Trophoblast cell (in vitro differentiated cells and primary cell): ENCODE results near the gene ADAMTSL1.

Experiments
- DNase-seq, 2 donors: peaks; one replicate each; pipeline ENCODE4 v3.0.0-alpha.2; 2016
- H2AFZ ChIP-seq: 2 replicates; pipeline ENCODE4 v1.6.1; 2013; ENCODE audit warnings: low read length, moderate library complexity, mild to moderate bottlenecking; ENCODE audit not compliant: insufficient read depth, poor library complexity
- H2AK5ac ChIP-seq: 2 replicates; pipeline ENCODE4 v1.6.1; 2013; ENCODE audit warnings: mild to moderate bottlenecking, low read length
- H2BK120ac ChIP-seq: 2 replicates; pipeline ENCODE4 v1.6.1; 2013; ENCODE audit warnings: low read length, mild to moderate bottlenecking, moderate library complexity; ENCODE audit not compliant: insufficient read depth, poor library complexity
- H2BK12ac ChIP-seq: 2 replicates; pipeline ENCODE4 v1.6.1; 2013; ENCODE audit warnings: mild to moderate bottlenecking, low read length, moderate library complexity
- H2BK5ac ChIP-seq: 2 replicates; pipeline ENCODE4 v1.6.1; 2013; ENCODE audit warnings: low read length, low read depth, moderate library complexity, mild to moderate bottlenecking; ENCODE audit not compliant: poor library complexity
- H3K14ac ChIP-seq: 2 replicates; pipeline ENCODE4 v1.6.1; 2013; ENCODE audit warnings: mild to moderate bottlenecking, low read length
- H3K18ac ChIP-seq: 2 replicates; pipeline ENCODE4 v1.6.1; 2013; ENCODE audit warnings: mild to moderate bottlenecking, low read length
- H3K23ac ChIP-seq: 2 replicates; pipeline ENCODE4 v1.6.1; 2013; ENCODE audit warnings: low read length
- H3K27ac ChIP-seq: 2 replicates; pipeline ENCODE4 v1.5.1; 2013; ENCODE audit warnings: low read depth, mild to moderate bottlenecking, inconsistent platforms, low read length, moderate library complexity
- H3K27me3 ChIP-seq: 2 replicates; pipeline ENCODE4 v1.6.1; 2013; ENCODE audit warnings: inconsistent platforms, mild to moderate bottlenecking, low read length, moderate library complexity; ENCODE audit not compliant: insufficient read depth
- H3K36me3 ChIP-seq, 2 experiments: 1 replicate in 1 of 2; 2 replicates in 1 of 2; pipeline ENCODE4 v1.6.1; 2013; ENCODE audit warnings: low read length in 2 of 2, mild to moderate bottlenecking in 2 of 2, moderate library complexity in 1 of 2; ENCODE audit not compliant: insufficient read depth in 2 of 2, control insufficient read depth in 1 of 2
- H3K4ac ChIP-seq: 2 replicates; pipeline ENCODE4 v1.6.1; 2013; ENCODE audit warnings: low read depth, mild to moderate bottlenecking, low read length, moderate library complexity
- H3K4me1 ChIP-seq, 2 experiments: 1 replicate in 1 of 2; 2 replicates in 1 of 2; pipeline ENCODE4 v1.6.1; 2013; ENCODE audit warnings: low read length in 2 of 2, mild to moderate bottlenecking in 2 of 2, moderate library complexity in 1 of 2; ENCODE audit not compliant: insufficient read depth in 2 of 2, control insufficient read depth in 1 of 2
- H3K4me2 ChIP-seq: 2 replicates; pipeline ENCODE4 v1.6.1; 2013; ENCODE audit warnings: inconsistent platforms, mild to moderate bottlenecking, low read length, moderate library complexity
- H3K4me3 ChIP-seq: 2 replicates; pipeline ENCODE4 v1.5.1; 2013; ENCODE audit warnings: mild to moderate bottlenecking, low read depth, low read length, inconsistent platforms
- H3K79me1 ChIP-seq: one replicate; pipeline ENCODE4 v1.6.1; 2013; ENCODE audit warnings: low read length
- H3K79me2 ChIP-seq: 2 replicates; pipeline ENCODE4 v1.6.1; 2013; ENCODE audit warnings: low read length, mild to moderate bottlenecking; ENCODE audit not compliant: control insufficient read depth, insufficient read depth, poor library complexity
- H3K9ac ChIP-seq: 2 replicates; pipeline ENCODE4 v1.6.1; 2013; ENCODE audit warnings: mild to moderate bottlenecking, low read length
- H3K9me3 ChIP-seq: 2 replicates; pipeline ENCODE4 v1.6.1; 2013; ENCODE audit warnings: low read depth, mild to moderate bottlenecking, control low read depth, inconsistent platforms, low read length; ENCODE audit not compliant: insufficient read depth
- H4K12ac ChIP-seq: 2 replicates; pipeline ENCODE4 v1.6.1; 2013; ENCODE audit warnings: low read depth, mild to moderate bottlenecking, low read length, moderate library complexity
- H4K8ac ChIP-seq: 2 replicates; pipeline ENCODE4 v1.6.1; 2013; ENCODE audit warnings: low read depth, mild to moderate bottlenecking, low read length, moderate library complexity
- H4K91ac ChIP-seq: one replicate; pipeline ENCODE4 v1.6.1; 2013; ENCODE audit warnings: low read depth, mild to moderate bottlenecking, low read length, moderate library complexity
- WGBS: extraction: QIAGEN DNeasy Blood & Tissue Kit; methylation state at CpG from one replicate; pipeline ENCODE4 v1.1.7; 2013; ENCODE audit warnings: missing lambda C conversion rate; ENCODE audit not compliant: insufficient read length, insufficient coverage; ENCODE audit errors: extremely low coverage; 5-methylcytosine and 5-hydroxymethylcytosine counted together

The ADAMTSL1 gene

DNA sequence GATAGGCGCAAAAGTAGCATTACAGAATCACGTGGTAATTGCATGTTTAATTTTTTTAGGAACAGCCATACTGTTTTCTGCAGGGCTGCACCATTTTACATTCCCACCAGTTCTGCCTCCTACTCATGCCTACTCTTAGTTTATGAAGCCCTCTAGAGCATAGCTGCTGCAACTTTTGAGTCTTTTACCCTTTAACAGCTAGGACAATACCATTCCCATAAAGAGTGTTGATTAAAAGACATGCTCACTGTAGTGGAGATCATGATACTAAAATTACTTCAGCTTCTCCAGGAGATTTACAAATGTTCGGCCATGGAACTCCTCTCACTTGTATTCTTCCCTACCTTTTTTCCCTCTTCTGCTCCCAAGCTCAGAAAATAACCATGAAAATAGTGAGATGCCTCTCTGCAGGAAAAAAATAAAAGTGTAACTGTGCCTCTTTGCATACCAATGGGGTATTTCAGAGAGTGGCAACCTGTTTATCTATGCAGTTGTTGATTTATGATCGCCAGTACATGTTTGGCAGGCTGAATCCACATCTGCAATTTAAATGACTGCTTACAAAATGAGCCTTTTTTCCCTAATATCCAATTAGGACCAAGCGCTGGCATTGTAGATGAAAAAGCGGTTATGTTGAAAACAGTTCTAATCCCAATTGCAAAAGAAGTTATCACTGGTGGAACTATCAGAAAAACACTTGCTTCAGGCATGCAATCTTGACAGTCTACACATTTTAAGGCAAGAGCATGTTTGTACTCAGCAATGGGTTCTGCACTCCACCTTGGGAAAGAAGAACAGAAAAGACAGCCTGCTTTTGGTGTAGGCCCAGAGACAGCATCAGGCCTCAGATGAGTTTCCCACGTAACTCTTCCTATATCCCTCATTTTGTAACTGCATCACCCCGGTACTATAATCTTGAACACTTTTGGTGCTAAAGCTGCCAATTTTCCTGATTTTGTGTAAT, 131.1 kb downstream of the ADAMTSL1 start:
- no peak overlapping the region for H4K8ac ChIP-seq
- no CpG with 5 or more reads among the region's 8 CpGs for WGBS
- H2AFZ ChIP-seq = no peak overlapping the region
- H3K4me2 ChIP-seq = no peak overlapping the region
- no peak overlapping the region for H3K27ac ChIP-seq
- H2BK5ac ChIP-seq = no peak overlapping the region
- no peak overlapping the region for H2BK12ac ChIP-seq
- H3K18ac ChIP-seq = no peak overlapping the region
- no peak overlapping the region for H3K9ac ChIP-seq
- no peaks in the 10 kb centered on the region for H3K9me3 ChIP-seq
- H3K14ac ChIP-seq = no peak overlapping the region
- no peak overlapping the region for H4K12ac ChIP-seq
- H4K91ac ChIP-seq = no peak overlapping the region
- no peaks in the 10 kb centered on the region for H3K27me3 ChIP-seq
- no peak for DNase-seq
- no peaks in the 10 kb centered on the region for H3K79me2 ChIP-seq
- no peaks in the 10 kb centered on the region for H3K79me1 ChIP-seq
- H3K23ac ChIP-seq = no peak overlapping the region
- no peak overlapping the region for H2BK120ac ChIP-seq
- no peak overlapping the region for H3K4me3 ChIP-seq
- H2AK5ac ChIP-seq = no peak overlapping the region
- H3K36me3 ChIP-seq = no peaks in the 10 kb centered on the region
- no peaks in the 10 kb centered on the region for H3K4me1 ChIP-seq
- H3K4ac ChIP-seq = no peak overlapping the region

DNA sequence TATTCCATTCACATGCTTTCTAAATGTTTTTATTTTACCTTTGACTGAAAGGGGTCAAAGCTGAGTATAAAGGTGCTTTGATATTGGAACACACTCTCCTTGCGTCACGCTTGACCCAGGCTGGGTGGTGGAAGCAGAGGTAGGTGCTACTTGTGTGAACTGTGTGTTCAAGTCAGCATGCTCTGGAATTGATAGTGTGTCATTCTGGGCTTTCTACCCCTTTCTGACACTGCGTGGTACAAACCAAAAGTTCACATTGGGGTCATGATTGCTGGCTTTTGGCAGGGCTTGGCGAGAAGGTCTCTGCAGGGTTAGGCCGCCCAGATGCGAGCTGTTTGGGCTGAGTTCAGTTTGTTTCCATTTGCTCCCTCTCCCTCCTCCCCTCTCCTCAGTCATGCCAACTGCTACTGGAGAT, 131.8 kb downstream of the ADAMTSL1 start:
- Histone ChIP-seq H3K9ac (no peak overlapping the region), H3K4me2 (no peak overlapping the region), H3K14ac (no peak overlapping the region), H4K12ac (no peak overlapping the region), H3K9me3 (no peaks in the 10 kb centered on the region), H3K4me1 (no peaks in the 10 kb centered on the region), H2BK5ac (no peak overlapping the region), H3K36me3 (no peaks in the 10 kb centered on the region), H2AFZ (no peak overlapping the region), H4K91ac (no peak overlapping the region), H2AK5ac (no peak overlapping the region), H3K4me3 (no peak overlapping the region), H2BK120ac (no peak overlapping the region), H4K8ac (no peak overlapping the region), H3K79me1 (no peaks in the 10 kb centered on the region), H3K27ac (no peak overlapping the region), H3K18ac (no peak overlapping the region), H3K27me3 (no peaks in the 10 kb centered on the region), H2BK12ac (no peak overlapping the region), H3K23ac (no peak overlapping the region), H3K4ac (no peak overlapping the region), H3K79me2 (no peaks in the 10 kb centered on the region)
- whole genome bisulfite sequencing = no CpG with 5 or more reads among the region's 6 CpGs
- DNase-seq = no peak

DNA sequence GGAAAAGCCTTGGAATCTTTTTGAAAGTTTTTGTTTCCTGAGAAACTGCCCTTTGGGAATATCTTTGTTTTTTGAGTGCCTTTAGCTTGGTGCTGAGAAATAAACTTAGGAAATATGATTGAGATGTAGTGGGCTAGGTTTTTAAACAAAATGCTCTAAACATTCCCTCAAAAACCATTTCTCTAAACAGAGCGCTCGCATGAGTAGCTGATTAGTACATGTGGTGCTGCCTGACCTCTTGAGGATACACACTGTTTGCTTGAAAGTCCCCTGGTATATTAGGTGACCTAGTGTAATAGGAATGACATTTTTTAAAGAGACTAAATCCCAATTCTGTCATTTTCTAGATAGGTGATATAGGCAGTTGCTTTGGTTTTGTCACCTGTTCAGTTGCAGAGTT, 132.3 kb downstream of the ADAMTSL1 start:
- Histone ChIP-seq H2BK12ac (no peak overlapping the region), H4K91ac (no peak overlapping the region), H3K27ac (no peak overlapping the region), H3K14ac (no peak overlapping the region), H3K79me2 (no peaks in the 10 kb centered on the region), H3K9ac (no peak overlapping the region), H3K4me2 (no peak overlapping the region), H3K18ac (no peak overlapping the region), H3K4me1 (no peaks in the 10 kb centered on the region), H2AFZ (no peak overlapping the region), H3K79me1 (no peaks in the 10 kb centered on the region), H2BK5ac (no peak overlapping the region), H3K36me3 (no peaks in the 10 kb centered on the region), H3K27me3 (no peaks in the 10 kb centered on the region), H3K9me3 (no peaks in the 10 kb centered on the region), H4K8ac (no peak overlapping the region), H2BK120ac (no peak overlapping the region), H3K23ac (no peak overlapping the region), H4K12ac (no peak overlapping the region), H3K4me3 (no peak overlapping the region), H3K4ac (no peak overlapping the region), H2AK5ac (no peak overlapping the region)
- DNase-seq = no peak
- no CpG with 5 or more reads among the region's 2 CpGs for WGBS

DNA sequence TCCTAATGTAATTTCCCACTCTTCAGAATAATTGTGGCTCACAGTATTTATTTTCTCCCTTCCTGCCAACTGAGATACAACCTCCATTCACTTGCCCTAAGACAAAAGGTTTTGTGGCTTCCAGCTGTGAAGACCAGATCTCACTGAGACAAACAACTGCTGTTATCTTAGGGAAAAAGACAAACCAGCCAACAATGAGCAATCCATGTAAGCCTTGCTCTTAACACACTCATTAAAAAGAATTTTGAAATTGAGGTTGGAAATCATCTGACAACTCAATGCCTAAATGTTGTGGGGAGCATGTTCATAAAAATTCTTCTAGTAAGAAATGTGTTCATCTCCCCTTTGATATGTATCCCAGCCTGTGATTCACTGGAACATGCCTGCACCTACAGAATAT, 132.9 kb downstream of the ADAMTSL1 start:
- Histone ChIP-seq H3K79me2 (no peaks in the 10 kb centered on the region), H3K27ac (no peak overlapping the region), H3K9me3 (no peaks in the 10 kb centered on the region), H4K12ac (no peak overlapping the region), H3K36me3 (no peaks in the 10 kb centered on the region), H3K4ac (no peak overlapping the region), H3K4me3 (no peak overlapping the region), H3K27me3 (no peaks in the 10 kb centered on the region), H4K8ac (no peak overlapping the region), H3K4me1 (no peaks in the 10 kb centered on the region), H2BK120ac (no peak overlapping the region), H3K9ac (no peak overlapping the region), H3K79me1 (no peaks in the 10 kb centered on the region), H3K23ac (no peak overlapping the region), H2AK5ac (no peak overlapping the region), H4K91ac (no peak overlapping the region), H3K14ac (no peak overlapping the region), H2BK5ac (no peak overlapping the region), H2AFZ (no peak overlapping the region), H3K18ac (no peak overlapping the region), H2BK12ac (no peak overlapping the region), H3K4me2 (no peak overlapping the region)
- DNase-seq = no peak
